IMR-90 (cell line): ENCODE data around the gene RRP15. TPM values are rescaled to one million over a fixed set of nuclear protein-coding genes. Genes with fewer than 3 reads are reported as not detected.

Experiments used
- ATAC-seq: fragments of 200-7000 bp; cut with Tn5 transposase; 2 replicates; pipeline ENCODE4 v1.9.1; 2020; ENCODE audit warnings: low read depth, mild to moderate bottlenecking, moderate library complexity
- BruUV-seq: library from RNA; stranded (reverse); fragments of 400-500 nt; replicated peaks from 2 replicates; lab custom pipeline; 2021; lab: Mats Ljungman, UMichigan
- CTCF ChIA-PET: fragments of 300-600 bp; formaldehyde crosslinking; extraction: SDS; loops from one replicate; lab custom pipeline; 2021; ENCODE audit warnings: antibody characterized with exemption; lab: Yijun Ruan, JAX
- POLR2A ChIA-PET: fragments of 300-600 bp; sonication (Branson Sonifier 250); formaldehyde crosslinking; loops from one replicate; lab custom pipeline; 2022; ENCODE audit warnings: antibody characterized with exemption; ENCODE audit not compliant: unreplicated experiment; lab: Charles Lee
- DNase-seq: peaks from one replicate; pipeline ENCODE4 v3.0.0; 2013
- H2AFZ ChIP-seq: replicated peaks from 2 replicates; pipeline ENCODE3; 2013; ENCODE audit warnings: low read length, mild to moderate bottlenecking; ENCODE audit not compliant: poor library complexity
- H2AK5ac ChIP-seq: 2 replicates; pipeline ENCODE4 v1.6.1; 2013; ENCODE audit warnings: low read depth, low read length, inconsistent platforms
- H2AK9ac ChIP-seq: replicated peaks from 2 replicates; pipeline ENCODE3; 2013; ENCODE audit warnings: mild to moderate bottlenecking, low read depth, low read length, moderate library complexity; ENCODE audit not compliant: poor library complexity
- H2BK120ac ChIP-seq: 2 replicates; pipeline ENCODE4 v1.6.1; 2013; ENCODE audit warnings: low read depth, low read length, inconsistent platforms
- H2BK15ac ChIP-seq: 3 replicates; pipeline ENCODE4 v1.6.1; 2013; ENCODE audit warnings: low read depth, low read length, inconsistent platforms
- H2BK20ac ChIP-seq: 2 replicates; pipeline ENCODE4 v1.6.1; 2013; ENCODE audit warnings: low read depth, mild to moderate bottlenecking, inconsistent platforms, low read length, moderate library complexity
- H2BK5ac ChIP-seq: 2 replicates; pipeline ENCODE4 v1.6.1; 2013; ENCODE audit warnings: mild to moderate bottlenecking, low read depth, low read length, inconsistent platforms; ENCODE audit not compliant: poor library complexity, severe bottlenecking
- H3K14ac ChIP-seq: replicated peaks from 2 replicates; pipeline ENCODE4 v1.6.1; 2013; ENCODE audit warnings: low read depth, low read length, inconsistent platforms
- H3K18ac ChIP-seq: 2 replicates; pipeline ENCODE4 v1.6.1; 2013; ENCODE audit warnings: low read depth, low read length, control low read depth
- H3K23ac ChIP-seq: 2 replicates; pipeline ENCODE4 v1.6.1; 2013; ENCODE audit warnings: low read depth, low read length, inconsistent platforms
- H3K27ac ChIP-seq: 2 replicates; pipeline ENCODE4 v1.5.1; 2013; ENCODE audit warnings: mild to moderate bottlenecking, control low read depth, low read length; ENCODE audit not compliant: insufficient read depth
- H3K27me3 ChIP-seq: 2 replicates; pipeline ENCODE4 v1.6.1; 2013; ENCODE audit warnings: low read length; ENCODE audit not compliant: control insufficient read depth, insufficient read depth
- H3K36me3 ChIP-seq: 2 replicates; pipeline ENCODE4 v1.6.1; 2013; ENCODE audit warnings: low read length, mixed read lengths; ENCODE audit not compliant: control insufficient read depth, insufficient read depth
- H3K4ac ChIP-seq: 2 replicates; pipeline ENCODE4 v1.6.1; 2013; ENCODE audit warnings: low read depth, low read length, inconsistent platforms
- H3K4me1 ChIP-seq: 2 replicates; pipeline ENCODE4 v1.6.1; 2013; ENCODE audit warnings: low read length, mixed read lengths; ENCODE audit not compliant: control insufficient read depth, insufficient read depth
- H3K4me2 ChIP-seq: 2 replicates; pipeline ENCODE4 v1.6.1; 2013; ENCODE audit warnings: low read depth, mild to moderate bottlenecking, control low read depth, low read length, moderate library complexity
- H3K4me3 ChIP-seq: 2 replicates; pipeline ENCODE4 v1.5.1; 2013; ENCODE audit warnings: low read depth, mild to moderate bottlenecking, control low read depth, low read length, moderate library complexity; ENCODE audit not compliant: insufficient read depth
- H3K56ac ChIP-seq: 2 replicates; pipeline ENCODE4 v1.6.1; 2013; ENCODE audit warnings: low read length, inconsistent platforms; ENCODE audit not compliant: insufficient read depth; ENCODE audit errors: extremely low read depth
- H3K79me1 ChIP-seq, 2 experiments: 2 replicates each; pipeline ENCODE4 v1.6.1; 2013; ENCODE audit warnings: low read length in 2 of 2, inconsistent platforms in 1 of 2, low read depth in 1 of 2
- H3K9ac ChIP-seq: 2 replicates; pipeline ENCODE4 v1.6.1; 2013; ENCODE audit warnings: low read depth, low read length, control low read depth
- H3K9me1 ChIP-seq: 2 replicates; pipeline ENCODE4 v1.6.1; 2013; ENCODE audit warnings: low read length, inconsistent platforms; ENCODE audit not compliant: insufficient read depth
- H3K9me3 ChIP-seq: 2 replicates; pipeline ENCODE4 v1.6.1; 2013; ENCODE audit warnings: low read length; ENCODE audit not compliant: control insufficient read depth, insufficient read depth
- H4K20me1 ChIP-seq: 2 replicates; pipeline ENCODE4 v1.6.1; 2013; ENCODE audit warnings: low read length, inconsistent platforms; ENCODE audit not compliant: insufficient read depth
- H4K5ac ChIP-seq: 2 replicates; pipeline ENCODE4 v1.6.1; 2013; ENCODE audit warnings: mild to moderate bottlenecking, low read depth, low read length, control low read depth
- H4K8ac ChIP-seq, 2 experiments: 2 replicates each; pipeline ENCODE4 v1.6.1; 2013; ENCODE audit warnings: low read depth in 2 of 2, low read length in 2 of 2, control low read depth in 1 of 2, inconsistent platforms in 1 of 2
- H4K91ac ChIP-seq: 2 replicates; pipeline ENCODE4 v1.6.1; 2013; ENCODE audit warnings: low read depth, low read length, inconsistent platforms; ENCODE audit not compliant: insufficient read depth
- BHLHE40 ChIP-seq: fragments of 150-350 bp; IDR thresholded peaks from 2 replicates; pipeline ENCODE4 v1.6.1; 2016; ENCODE audit warnings: mild to moderate bottlenecking, low read depth, low read length
- CEBPB ChIP-seq: IDR thresholded peaks from 2 replicates; pipeline ENCODE4 v1.6.1; 2012; ENCODE audit warnings: low read depth, low read length, improper control_type of control experiment
- CHD1 ChIP-seq: IDR thresholded peaks from 2 replicates; pipeline ENCODE4 v1.6.1; 2012; ENCODE audit warnings: low read depth, low read length, improper control_type of control experiment
- MAFK ChIP-seq: IDR thresholded peaks from 2 replicates; pipeline ENCODE4 v1.6.1; 2012; ENCODE audit warnings: low read depth, low read length, improper control_type of control experiment
- MAZ ChIP-seq: IDR thresholded peaks from 2 replicates; pipeline ENCODE4 v1.6.1; 2012; ENCODE audit warnings: low read depth, mild to moderate bottlenecking, low read length, improper control_type of control experiment, moderate library complexity, borderline replicate concordance
- MXI1 ChIP-seq: IDR thresholded peaks from 2 replicates; pipeline ENCODE4 v1.6.1; 2012; ENCODE audit warnings: low read depth, mild to moderate bottlenecking, low read length, moderate library complexity, borderline replicate concordance
- NFE2L2 ChIP-seq: fragments of 150-350 bp; IDR thresholded peaks from 2 replicates; pipeline ENCODE4 v1.6.1; 2016; ENCODE audit warnings: low read depth, mild to moderate bottlenecking, low read length
- POLR2A ChIP-seq: IDR thresholded peaks from 2 replicates; pipeline ENCODE4 v1.6.1; 2012; ENCODE audit warnings: mild to moderate bottlenecking, low read depth, low read length
- RAD21 ChIP-seq: IDR thresholded peaks from 2 replicates; pipeline ENCODE4 v1.6.1; 2012; ENCODE audit warnings: low read length, improper control_type of control experiment
- RCOR1 ChIP-seq: IDR thresholded peaks from 2 replicates; pipeline ENCODE4 v1.6.1; 2012; ENCODE audit warnings: mild to moderate bottlenecking, low read length, improper control_type of control experiment; ENCODE audit not compliant: insufficient replicate concordance
- RFX5 ChIP-seq: IDR thresholded peaks from 2 replicates; pipeline ENCODE4 v1.8.0; 2012; ENCODE audit warnings: low read depth, mild to moderate bottlenecking, low read length, moderate library complexity
- SMC3 ChIP-seq: fragments of 150-350 bp; IDR thresholded peaks from 2 replicates; pipeline ENCODE4 v1.6.1; 2016; ENCODE audit warnings: low read depth, mild to moderate bottlenecking, antibody characterized with exemption, low read length, moderate library complexity
- WGBS, 2 experiments: methylation state at CpG; one replicate each; pipeline versions ENCODE4 v1.1.5 to v1.1.7; 2013; ENCODE audit warnings: missing lambda C conversion rate in 2 of 2; ENCODE audit not compliant: insufficient read length in 1 of 2; ENCODE audit errors: extremely low coverage in 2 of 2; 5-methylcytosine and 5-hydroxymethylcytosine counted together
- dilution Hi-C: fragments of 300-500 bp; cut with HindIII; formaldehyde crosslinking; loops from one replicate; pipeline ENCODE4 v1.14.3; 2018; ENCODE audit warnings: low sequenced_read_pairs; ENCODE audit not compliant: unreplicated experiment
- in situ Hi-C: fragments of 300-500 bp; cut with MboI; formaldehyde crosslinking; loops from 3 replicates; pipeline ENCODE4 v1.14.3; 2019; ENCODE audit warnings: low sequenced_read_pairs, inconsistent platforms, mixed read lengths
- intact Hi-C: fragments of 100-400 bp; cut with micrococcal nuclease; formaldehyde crosslinking; loops from 2 replicates; pipeline ENCODE4 v1.10.0; 2022
- polyA plus RNA-seq, 3 experiments: library from polyadenylated mRNA; depleted of rRNA; stranded (reverse); fragments of >200 nt; gene quantifications; 2 replicates each; pipeline ENCODE4 v1.2.3, GENCODE V29; 2012; ENCODE audit warnings: low replicate concordance in 1 of 3
- total RNA-seq: library from RNA; depleted of rRNA; stranded (reverse); fragments of >200 nt; gene quantifications from 2 replicates; pipeline ENCODE4 v1.2.3, GENCODE V29; 2012
- TF ChIP-seq, protein P1 (sequence below): fragments of 150-350 bp; IDR thresholded peaks from 2 replicates; pipeline ENCODE4 v1.6.1; 2016; ENCODE audit warnings: low read depth, mild to moderate bottlenecking, low read length, moderate library complexity, borderline replicate concordance
- TF ChIP-seq, protein P2 (sequence below): conservative IDR thresholded peaks from 2 replicates; pipeline ENCODE4 v1.5.1; 2012; ENCODE audit warnings: mild to moderate bottlenecking, low read depth, low read length, improper control_type of control experiment
- TF ChIP-seq, protein P3 (sequence below): fragments of 150-350 bp; IDR thresholded peaks from 2 replicates; pipeline ENCODE4 v1.6.1; 2017; ENCODE audit warnings: mild to moderate bottlenecking, antibody characterized with exemption, low read length, low read depth

The RRP15 gene
- total and polyA plus RNA-seq, 2 of the 4 experiments (the other 2 are of a cell fraction), result 3.1 to 4.1 TPM

DNA sequence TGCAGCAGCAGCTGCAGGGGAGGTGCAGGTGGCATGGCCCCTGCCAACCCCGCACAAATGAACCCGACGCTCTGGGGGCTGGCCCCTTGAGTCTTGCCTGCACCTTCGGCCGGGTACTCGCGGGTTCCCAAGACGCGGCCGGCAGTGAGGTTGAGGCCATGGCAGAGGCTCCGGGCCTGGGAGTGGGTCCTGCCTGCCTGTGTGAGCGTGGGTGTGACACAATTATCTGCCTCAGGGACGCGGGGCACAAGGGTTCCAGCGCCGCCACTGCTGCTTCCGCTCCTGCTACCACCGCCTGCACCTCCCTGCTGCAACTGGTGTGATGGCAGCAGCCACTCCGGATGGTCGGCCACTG, 39.1 kb downstream of the RRP15 start:
- no peak for DNase-seq
- Histone ChIP-seq H3K4me2 (no peak overlapping the region), H4K20me1 (no peaks in the 10 kb centered on the region), H2BK15ac (no peak overlapping the region), H2BK5ac (no peak overlapping the region), H3K36me3 (peaks cover 11% of the 10 kb centered on the region), H3K4me3 (no peak overlapping the region), H3K18ac (no peak overlapping the region), H4K91ac (no peak overlapping the region), H3K79me1 (peaks cover 0 to 3% of the 10 kb centered on the region in 2 experiments; a peak in 2 of 4 replicates), H4K5ac (no peak overlapping the region), H4K8ac (no peak overlapping the region), H2AK5ac (no peak overlapping the region), H3K9me1 (peaks cover 3% of the 10 kb centered on the region; the same call in 1 of the 2 replicates), H2AFZ (no peak overlapping the region), H3K27ac (no peak overlapping the region), H3K4me1 (peaks cover 2% of the 10 kb centered on the region; the same call in 1 of the 2 replicates), H3K27me3 (no peaks in the 10 kb centered on the region), H2BK120ac (no peak overlapping the region), H3K4ac (no peak overlapping the region), H3K23ac (no peak overlapping the region), H3K9ac (no peak overlapping the region), H2BK20ac (no peak overlapping the region), H2AK9ac (no peak overlapping the region), H3K9me3 (no peaks in the 10 kb centered on the region), H3K56ac (no peak overlapping the region), H3K14ac (no peak overlapping the region)
- dilution Hi-C loops (no loop called here), intact Hi-C loops (no loop called here), in situ Hi-C loops (loop anchor here (10.0 kb wide), 2 partner anchors 1341 to 1491 kb away; no protein-coding TSS in a partner anchor)
- 100% methylated on average over 7 of the region's 20 CpGs; no CpG with 5 or more reads in 1 of the 2 experiments for WGBS, 2 experiments
- POLR2A ChIA-PET, result no interaction called here
- BruUV-seq, result no TSS peak
- TF ChIP-seq, protein P1, sequence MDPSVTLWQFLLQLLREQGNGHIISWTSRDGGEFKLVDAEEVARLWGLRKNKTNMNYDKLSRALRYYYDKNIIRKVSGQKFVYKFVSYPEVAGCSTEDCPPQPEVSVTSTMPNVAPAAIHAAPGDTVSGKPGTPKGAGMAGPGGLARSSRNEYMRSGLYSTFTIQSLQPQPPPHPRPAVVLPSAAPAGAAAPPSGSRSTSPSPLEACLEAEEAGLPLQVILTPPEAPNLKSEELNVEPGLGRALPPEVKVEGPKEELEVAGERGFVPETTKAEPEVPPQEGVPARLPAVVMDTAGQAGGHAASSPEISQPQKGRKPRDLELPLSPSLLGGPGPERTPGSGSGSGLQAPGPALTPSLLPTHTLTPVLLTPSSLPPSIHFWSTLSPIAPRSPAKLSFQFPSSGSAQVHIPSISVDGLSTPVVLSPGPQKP, result no peak
- no peak for TF ChIP-seq MAZ
- no peak for TF ChIP-seq MAFK
- TF ChIP-seq RCOR1, result no peak
- TF ChIP-seq, protein P2, sequence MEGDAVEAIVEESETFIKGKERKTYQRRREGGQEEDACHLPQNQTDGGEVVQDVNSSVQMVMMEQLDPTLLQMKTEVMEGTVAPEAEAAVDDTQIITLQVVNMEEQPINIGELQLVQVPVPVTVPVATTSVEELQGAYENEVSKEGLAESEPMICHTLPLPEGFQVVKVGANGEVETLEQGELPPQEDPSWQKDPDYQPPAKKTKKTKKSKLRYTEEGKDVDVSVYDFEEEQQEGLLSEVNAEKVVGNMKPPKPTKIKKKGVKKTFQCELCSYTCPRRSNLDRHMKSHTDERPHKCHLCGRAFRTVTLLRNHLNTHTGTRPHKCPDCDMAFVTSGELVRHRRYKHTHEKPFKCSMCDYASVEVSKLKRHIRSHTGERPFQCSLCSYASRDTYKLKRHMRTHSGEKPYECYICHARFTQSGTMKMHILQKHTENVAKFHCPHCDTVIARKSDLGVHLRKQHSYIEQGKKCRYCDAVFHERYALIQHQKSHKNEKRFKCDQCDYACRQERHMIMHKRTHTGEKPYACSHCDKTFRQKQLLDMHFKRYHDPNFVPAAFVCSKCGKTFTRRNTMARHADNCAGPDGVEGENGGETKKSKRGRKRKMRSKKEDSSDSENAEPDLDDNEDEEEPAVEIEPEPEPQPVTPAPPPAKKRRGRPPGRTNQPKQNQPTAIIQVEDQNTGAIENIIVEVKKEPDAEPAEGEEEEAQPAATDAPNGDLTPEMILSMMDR, result no peak
- TF ChIP-seq RAD21, result no peak
- no peak for TF ChIP-seq POLR2A
- no peak for TF ChIP-seq BHLHE40
- no peak for TF ChIP-seq RFX5
- no peak for TF ChIP-seq MXI1
- TF ChIP-seq CEBPB, result no peak
- TF ChIP-seq, protein P3, sequence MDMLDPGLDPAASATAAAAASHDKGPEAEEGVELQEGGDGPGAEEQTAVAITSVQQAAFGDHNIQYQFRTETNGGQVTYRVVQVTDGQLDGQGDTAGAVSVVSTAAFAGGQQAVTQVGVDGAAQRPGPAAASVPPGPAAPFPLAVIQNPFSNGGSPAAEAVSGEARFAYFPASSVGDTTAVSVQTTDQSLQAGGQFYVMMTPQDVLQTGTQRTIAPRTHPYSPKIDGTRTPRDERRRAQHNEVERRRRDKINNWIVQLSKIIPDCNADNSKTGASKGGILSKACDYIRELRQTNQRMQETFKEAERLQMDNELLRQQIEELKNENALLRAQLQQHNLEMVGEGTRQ, result no peak
- no peak for TF ChIP-seq CHD1
- no peak for TF ChIP-seq NFE2L2
- no peak for TF ChIP-seq SMC3
- CTCF ChIA-PET, result no interaction called here
- ATAC-seq, result no peak
